Stimulated activated CD4-positive, alpha-beta T cell treated with anti-CD3 and anti-CD28 coated beads, TNF-alpha, amount 100 ng/mL, for 48 hours (primary cell): ENCODE measurements around the gene HPGDS.
"Not testable (repeated sequence)": the region's sequence is repeated elsewhere in the genome, so short reads cannot be mapped to it uniquely, and the experiment has no call there.

Experiments used
- DNase-seq, 3 donors: peaks; one replicate each; pipeline ENCODE4 v3.0.0-alpha.2; 2020; ENCODE audit warnings: low read depth in 3 of 3

HPGDS gene

DNA sequence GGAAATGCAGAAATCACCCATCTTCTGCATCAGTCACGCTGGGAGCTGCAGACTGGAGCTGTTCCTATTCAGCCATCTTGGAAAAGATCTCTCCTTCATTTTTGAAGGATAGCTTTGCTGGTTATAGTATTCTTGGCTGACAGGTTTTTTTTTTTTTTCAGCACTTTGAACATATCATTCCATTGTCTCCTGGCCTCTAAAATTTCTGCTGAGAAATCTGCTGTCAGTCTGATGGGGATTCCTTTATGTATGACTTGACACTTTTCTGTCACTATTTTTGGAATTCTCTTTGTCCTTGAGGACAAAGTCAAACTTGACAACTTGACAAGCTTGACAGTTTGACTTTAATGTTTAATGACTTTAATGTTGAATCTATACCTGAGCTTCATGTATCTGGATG, 16.8 kb downstream of the HPGDS start:
- DNase-seq: no peak

GRCh38 chr4:94319927-94320326, 22.7 kb downstream of the HPGDS start:
- DNase-seq: not testable (repeated sequence)

DNA sequence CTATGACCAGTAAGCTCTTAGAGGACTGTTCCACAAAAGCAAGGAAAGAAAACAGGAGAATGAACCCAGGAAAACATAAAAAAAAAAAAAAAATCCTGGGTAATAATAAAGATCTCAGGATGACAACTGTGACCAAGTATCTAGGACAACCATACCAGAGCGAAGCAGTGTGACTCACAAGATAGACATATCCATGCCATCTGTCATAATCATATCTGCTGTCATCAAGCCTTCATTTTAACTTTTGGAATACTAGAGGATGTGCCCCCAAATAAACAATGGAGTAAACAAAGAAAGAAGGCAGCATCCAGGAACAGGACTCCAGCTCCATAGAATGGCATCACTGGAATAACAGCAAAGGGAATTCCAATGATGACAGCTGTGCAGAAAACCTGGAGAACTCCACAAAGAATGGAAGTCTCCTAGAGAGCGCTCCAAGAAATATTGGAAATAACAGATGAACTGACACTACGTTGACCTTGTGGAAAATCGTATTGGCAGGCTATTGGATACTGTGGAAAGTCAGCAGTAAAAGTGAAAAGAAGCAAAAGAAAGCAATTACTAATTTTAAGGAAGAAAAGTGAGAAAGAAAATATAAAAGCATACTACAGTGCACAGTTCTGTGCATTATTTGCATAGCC, 35.3 kb downstream of the HPGDS start:
- DNase-seq: no peak

DNA sequence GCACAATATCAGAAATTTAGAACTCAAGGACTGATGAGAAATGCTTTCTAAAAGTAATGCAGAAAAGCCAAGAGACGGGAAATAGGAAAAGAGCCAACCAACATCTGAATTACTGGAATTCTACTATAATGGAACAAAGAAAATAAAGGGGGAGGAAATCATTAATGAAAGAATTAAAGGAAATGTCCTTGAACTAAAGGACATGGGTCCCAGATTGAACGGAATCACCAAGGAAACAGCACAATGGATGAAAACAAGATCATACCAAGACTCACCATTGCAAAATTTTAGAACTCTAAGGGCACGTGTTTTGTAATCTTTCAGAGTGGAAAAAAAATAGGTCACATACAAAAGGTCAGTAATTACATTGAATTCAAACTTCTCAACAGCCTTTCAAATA, 35.9 kb downstream of the HPGDS start:
- DNase-seq: no peak

DNA sequence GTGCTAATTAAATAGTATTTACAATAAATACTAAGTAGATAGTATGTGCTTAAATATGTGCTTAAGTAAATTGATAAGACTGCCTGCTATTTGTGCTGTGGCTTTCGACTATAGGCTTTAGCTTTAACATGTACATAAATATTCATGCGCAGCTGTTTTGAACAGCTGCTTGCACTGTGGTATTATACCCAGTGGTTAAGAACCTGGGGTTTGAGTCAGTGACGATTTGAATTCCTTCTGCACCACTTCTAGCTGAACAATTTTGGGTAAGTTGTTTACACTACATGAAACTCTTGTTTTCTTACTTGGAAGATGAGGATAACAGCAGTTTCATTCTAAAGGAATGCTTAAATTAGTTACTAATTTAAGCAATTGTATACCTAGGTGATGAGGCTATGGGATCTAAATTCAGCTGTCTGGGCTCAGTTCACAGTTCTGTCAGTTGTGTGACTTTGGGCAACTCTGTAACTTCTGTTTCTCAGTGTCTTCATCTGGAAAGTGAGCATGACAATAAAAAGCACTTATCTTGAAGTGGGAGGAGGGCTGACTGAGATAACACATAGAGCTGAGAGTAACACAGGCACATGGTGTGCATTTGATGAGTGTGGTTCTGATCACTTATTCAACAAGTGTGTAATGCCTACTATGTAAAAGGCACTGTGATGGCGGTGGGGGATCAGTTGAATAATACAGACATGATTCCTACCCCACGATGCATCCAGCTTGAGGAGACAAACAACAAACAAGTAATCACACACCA, 37.0 kb downstream of the HPGDS start:
- DNase-seq: no peak

GRCh38 chr4:94304365-94304971, 38.2 kb downstream of the HPGDS start:
- no peak for DNase-seq

DNA sequence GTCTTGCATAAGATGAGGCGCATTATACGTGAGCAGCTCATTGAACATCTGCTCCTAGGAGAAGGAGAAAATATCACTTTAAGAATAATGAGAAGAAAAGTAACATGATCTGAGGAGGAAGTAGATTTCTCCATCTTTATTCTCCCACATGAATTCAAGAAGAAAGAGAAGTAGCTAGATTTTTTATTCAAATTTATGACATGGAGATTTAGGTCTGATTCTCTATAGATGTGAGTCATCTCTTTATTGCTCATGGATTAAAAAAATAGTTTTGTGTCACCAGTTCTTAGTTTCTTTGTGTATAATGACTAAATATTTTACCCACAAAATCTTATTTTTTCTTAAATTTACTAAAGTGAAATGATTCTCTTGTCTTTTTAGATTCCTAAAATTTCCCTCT, 40.4 kb downstream of the HPGDS start:
- no peak for DNase-seq

DNA sequence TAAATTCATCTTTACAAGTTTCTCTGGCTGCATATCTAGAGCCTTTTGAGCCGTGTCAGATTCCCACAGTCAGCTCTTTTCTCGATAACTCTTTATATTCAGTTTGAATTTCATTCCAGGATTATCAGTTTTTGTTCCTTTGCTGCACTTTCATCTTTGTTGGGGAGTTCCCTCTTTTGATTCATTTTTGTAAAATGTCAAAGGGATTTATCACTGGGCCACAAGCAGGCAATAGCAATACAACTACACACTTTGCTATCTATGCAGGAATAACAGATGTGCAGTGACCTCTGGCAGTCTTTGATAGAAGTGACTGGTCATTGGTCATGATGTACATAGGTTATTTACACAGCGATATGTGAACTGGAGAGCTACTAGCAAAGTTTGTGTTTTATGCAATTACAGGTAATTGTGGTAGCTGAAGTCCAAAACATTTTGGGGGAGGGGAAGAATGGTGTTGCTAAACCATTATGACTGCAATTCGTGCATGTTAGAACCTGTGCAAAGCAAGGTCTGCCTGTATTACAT, 43.8 kb downstream of the HPGDS start:
- DNase-seq: no peak

- not testable (repeated sequence) for DNase-seq
These were observed 47.2 kb downstream of the HPGDS start for GRCh38 chr4:94295473-94295872.

DNA sequence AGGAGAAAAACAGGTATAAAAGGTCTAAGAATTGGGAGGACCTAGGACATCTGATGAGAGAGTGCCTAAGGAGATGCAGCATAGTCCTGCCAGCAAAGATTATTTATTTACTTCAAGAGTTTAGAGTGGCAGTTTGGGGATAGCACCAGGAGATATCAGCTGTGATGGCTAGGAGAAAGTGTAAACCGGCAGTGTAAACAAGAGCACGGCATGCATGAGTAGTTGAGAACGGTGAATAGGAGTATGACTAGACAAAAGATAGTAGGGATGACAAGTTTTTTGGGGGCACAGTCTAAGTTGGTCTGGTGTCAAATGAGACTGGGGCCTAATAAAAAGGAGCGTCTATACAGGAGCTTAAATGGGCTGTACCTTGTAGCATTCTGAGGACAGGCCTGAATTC, 48.7 kb downstream of the HPGDS start:
- DNase-seq: not testable (repeated sequence)

DNA sequence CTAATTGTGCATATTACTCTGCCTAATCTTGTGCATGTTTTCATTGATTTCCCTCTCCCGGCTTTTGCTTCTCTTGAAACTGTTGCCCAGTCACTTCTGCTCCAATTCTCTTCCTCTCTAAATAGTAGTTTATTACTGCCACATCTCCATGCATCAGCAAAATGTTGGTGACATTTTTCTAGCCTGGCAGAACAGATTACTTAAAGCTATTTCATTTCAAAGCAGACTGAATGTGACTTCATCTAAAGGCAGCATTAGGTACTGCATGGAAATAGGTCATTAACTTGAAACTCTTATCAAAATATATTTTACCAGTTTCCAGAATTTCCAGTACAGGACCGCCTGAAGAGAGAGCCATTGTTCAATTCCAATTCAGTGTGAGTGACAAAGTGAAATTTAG, 52.4 kb downstream of the HPGDS start:
- no peak for DNase-seq

GRCh38 chr4:94285666-94286065, 57.0 kb downstream of the HPGDS start:
- DNase-seq: no peak

DNA sequence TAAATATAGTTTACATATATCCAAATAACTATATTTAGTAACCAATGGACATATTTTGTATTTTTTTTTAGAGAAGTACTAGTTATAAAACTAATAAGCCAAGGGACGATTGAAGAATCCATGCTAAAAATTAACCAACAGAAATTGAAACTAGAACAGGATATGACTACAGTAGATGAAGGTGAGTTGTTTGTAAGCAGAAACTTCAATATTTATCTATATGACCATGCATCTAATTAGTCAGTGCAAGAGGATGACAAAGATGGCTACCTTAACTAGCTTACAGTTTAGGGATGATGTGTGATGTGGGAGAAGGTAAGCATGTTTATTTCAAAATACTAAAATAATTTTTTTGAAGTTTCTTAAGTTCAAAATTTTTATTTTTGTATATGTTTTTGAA, 57.7 kb downstream of the HPGDS start:
- no peak for DNase-seq

GRCh38 chr4:94278781-94279180, 63.9 kb downstream of the HPGDS start:
- DNase-seq: no peak

- DNase-seq: no peak
These were observed 65.1 kb downstream of the HPGDS start for GRCh38 chr4:94277534-94277933.

GRCh38 chr4:94276204-94276603, 66.4 kb downstream of the HPGDS start:
- no peak for DNase-seq

DNA sequence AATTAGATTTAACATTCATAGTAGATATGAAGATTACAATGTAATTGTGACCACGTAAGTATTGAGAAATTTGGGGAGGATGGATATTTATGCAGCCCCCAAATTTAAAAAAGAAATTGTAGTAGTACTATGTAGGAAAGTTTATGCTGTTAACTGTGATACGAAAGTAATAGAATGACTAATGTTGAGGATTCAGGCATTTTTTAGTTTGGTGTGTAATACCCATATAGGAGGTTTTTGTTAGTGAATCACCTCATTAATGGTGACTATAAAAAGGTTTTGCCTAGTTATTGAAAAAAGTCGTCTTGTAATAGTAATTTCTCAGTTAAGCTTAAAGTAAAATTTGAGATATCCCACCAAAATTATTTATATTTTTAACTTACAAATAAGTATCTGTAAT, 67.7 kb downstream of the HPGDS start:
- DNase-seq: no peak

GRCh38 chr4:94271248-94271647, 71.4 kb downstream of the HPGDS start:
- DNase-seq: no peak

DNA sequence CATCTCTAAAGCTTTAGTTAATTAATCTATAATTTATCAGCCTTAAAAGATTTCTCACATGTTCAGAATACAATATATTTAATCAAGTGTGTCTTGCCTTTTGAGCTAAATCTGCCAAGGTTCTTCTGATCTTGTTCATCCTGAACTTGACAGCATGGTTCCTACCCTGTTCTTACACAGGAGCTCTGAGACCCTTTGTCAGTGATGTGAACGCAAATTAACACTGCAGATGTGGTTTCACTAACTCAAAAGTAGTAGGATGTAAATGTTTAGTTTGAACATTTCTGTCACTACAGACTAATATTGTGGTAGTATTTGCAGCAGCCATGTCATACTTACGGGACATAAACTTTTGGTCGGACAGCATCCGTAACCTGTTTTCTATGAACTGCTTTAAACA, 75.6 kb downstream of the HPGDS start:
- DNase-seq: no peak

- DNase-seq: no peak
These were observed 80.2 kb downstream of the HPGDS start for GRCh38 chr4:94262163-94263016.

DNA sequence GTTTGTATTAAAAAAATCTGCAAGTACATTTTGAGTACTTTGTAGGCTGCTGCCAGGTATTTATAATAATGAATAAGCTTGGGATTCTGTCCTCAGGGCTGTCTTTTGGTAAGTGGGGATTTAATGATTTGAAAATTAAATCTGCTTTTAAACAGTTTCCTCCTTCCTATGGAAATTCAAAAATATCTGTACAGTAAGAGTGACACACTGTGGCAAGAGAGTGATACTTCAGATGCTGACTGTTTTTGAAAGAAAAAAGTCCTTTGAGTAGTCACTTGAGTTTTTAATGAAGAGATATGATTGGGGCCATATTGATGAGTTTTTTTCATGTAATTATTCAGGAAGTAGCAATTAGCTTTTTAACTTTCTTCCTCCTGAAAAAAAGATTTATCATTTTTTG, 85.8 kb downstream of the HPGDS start:
- no peak for DNase-seq
